AG09309 (cell line): Measurements from ENCODE around the gene S100PBP.

ENCODE experiments used
- DNase-seq: peaks from one replicate; pipeline ENCODE4 v3.0.0-alpha.2; 2010; ENCODE audit warnings: low read depth
- H3K4me3 ChIP-seq: 2 replicates; pipeline ENCODE4 v1.5.1; 2011; ENCODE audit warnings: mild to moderate bottlenecking, low read depth, low read length, moderate library complexity; ENCODE audit not compliant: control insufficient read depth
- TF ChIP-seq, protein P1 (sequence below): IDR thresholded peaks from 2 replicates; pipeline ENCODE4 v1.5.1; 2011; ENCODE audit warnings: mild to moderate bottlenecking, low read depth, low read length, inconsistent platforms; ENCODE audit not compliant: insufficient read depth, control insufficient read depth; ENCODE audit errors: missing control alignments

S100PBP gene

DNA sequence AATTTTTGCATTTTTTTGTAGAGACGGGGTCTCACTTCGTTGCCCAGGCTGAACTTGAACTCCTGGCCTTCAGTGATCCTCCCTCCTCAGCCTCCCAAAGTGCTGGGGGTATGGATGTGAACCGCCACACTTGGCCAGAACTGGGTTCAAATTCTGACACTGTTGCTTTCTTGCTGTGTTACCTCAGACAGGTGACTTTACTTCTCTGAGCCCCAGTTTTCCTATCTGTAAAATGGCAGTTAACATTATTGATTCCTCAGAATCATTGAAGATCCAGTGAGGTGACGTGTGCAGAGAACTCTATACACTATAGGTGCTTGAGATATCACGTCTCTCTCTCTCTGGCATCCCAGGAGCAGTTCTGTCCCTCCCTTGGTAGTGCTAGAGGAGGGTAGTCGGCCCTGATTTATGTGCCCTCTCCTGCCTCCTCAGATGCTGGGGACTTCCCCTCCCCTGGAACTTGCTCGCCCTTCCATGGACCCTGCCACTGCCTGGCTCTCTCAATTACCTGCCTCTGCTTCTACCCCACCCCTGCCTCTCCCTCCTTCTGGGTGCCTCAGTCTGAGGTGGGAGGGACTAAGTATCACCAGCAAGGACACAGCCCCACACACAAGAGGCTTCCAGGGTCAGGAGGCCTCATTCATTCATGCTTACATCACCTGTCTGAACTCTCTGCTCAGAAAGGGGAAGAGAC, 66.0 kb downstream of the S100PBP start:
- no peak for DNase-seq
- H3K4me3 ChIP-seq: no peak overlapping the region
- TF ChIP-seq, protein P1, sequence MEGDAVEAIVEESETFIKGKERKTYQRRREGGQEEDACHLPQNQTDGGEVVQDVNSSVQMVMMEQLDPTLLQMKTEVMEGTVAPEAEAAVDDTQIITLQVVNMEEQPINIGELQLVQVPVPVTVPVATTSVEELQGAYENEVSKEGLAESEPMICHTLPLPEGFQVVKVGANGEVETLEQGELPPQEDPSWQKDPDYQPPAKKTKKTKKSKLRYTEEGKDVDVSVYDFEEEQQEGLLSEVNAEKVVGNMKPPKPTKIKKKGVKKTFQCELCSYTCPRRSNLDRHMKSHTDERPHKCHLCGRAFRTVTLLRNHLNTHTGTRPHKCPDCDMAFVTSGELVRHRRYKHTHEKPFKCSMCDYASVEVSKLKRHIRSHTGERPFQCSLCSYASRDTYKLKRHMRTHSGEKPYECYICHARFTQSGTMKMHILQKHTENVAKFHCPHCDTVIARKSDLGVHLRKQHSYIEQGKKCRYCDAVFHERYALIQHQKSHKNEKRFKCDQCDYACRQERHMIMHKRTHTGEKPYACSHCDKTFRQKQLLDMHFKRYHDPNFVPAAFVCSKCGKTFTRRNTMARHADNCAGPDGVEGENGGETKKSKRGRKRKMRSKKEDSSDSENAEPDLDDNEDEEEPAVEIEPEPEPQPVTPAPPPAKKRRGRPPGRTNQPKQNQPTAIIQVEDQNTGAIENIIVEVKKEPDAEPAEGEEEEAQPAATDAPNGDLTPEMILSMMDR: no peak

DNA sequence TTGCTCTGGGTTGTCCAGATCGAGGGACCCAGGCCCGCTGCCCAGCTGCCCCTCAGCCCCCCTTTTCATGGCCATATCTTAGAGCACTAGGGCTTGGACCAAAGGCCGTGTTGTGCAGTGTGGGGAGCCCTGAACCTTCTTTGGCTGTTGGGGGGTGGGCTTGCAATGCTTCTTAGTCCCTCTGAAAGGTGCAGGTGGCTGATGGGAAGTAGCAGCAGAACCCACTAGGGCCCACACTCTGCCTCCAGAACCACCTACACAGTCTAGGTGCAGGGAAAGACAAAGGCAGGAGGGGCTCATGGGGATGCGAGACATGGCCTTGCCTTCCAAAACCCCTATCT, 66.5 kb downstream of the S100PBP start:
- no peak overlapping the region for H3K4me3 ChIP-seq
- TF ChIP-seq, protein P1: no peak
- no peak for DNase-seq

DNA sequence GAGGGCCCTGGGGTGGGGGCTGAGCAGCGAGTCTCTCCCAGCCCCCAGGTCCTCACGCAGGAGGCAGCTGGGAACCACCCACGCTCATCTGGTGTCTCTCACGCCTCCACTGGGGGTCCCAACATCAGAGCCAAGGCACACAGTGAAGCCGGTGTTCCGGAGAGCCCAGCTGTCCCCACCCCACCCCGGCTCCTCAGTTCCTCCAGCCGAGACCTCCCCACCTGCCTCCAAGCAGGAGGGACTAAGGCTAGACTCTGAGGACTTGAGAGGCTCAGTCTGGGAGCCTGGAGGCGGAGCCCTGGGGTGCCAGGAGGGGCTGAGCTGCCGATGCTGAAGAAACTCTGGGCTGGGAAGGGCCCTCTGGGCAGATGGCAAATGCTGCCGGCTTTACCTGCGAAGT, 67.3 kb downstream of the S100PBP start:
- H3K4me3 ChIP-seq: no peak overlapping the region
- TF ChIP-seq, protein P1: no peak
- no peak for DNase-seq

DNA sequence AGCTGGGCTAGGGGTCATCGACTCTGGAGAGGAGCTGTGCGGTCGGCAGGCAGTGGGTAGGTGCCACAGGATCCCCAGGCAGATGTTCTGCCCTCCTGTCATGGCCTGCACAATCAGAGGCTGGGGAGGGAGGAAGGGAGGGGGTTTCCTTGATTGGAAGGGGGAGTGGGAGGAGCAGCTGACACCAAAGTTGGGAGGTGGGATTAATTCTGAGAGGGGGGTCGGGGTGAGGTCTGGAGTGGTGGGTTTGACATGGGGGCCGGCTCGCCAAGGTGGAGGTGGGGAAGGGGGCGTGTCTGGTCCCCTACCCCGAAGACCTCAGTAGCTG, 68.2 kb downstream of the S100PBP start:
- TF ChIP-seq, protein P1: no peak
- no peak overlapping the region for H3K4me3 ChIP-seq
- DNase-seq: no peak

DNA sequence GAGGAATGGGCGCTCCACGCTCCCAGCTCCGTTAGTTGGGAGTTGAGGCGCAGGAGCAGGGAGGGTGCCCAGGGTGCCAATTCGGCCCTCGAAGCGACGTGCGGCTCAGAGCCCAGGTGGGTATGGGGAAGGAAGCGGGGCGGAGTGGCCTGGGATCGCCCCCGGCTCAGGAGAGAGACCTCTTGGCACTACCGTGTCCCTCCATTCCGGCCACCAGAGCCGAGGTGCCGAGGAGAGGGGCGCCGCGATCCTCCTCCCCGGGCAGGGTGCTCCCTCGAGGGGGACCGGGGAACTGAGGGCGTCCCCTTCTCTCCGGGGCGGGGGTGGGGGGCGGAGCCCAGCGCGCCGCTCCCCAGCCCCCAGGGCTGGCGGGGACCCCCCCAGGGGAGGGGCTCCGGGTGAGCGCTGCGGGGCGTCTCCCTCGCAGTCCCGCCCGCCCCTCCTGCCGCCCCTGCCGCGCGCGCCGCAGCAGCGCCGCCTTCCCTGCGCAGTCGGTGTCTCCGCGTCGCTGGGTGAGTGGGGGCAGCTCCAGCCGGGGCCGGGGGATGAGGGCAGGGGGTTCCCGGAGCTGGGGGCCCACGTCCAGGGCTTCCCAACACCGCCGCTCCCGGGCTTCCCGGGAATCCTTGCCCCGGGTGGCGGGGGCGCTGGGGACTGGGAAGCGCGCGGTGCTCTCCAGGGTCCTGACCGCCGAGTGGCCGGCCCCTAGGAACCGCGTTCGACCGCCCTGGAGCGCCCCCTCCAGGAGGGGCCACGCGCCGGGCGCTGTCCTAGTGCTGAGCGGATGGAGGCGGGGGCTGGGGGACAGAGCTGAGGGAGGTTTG, 68.8 kb downstream of the S100PBP start, which contains the start of gene HPCA:
Gene HPCA, plus strand, starts transcription at position 488 of the 824 bp plus-strand sequence. CDS start 2,408 bp downstream, outside the sequence.
- no peak for DNase-seq
- TF ChIP-seq, protein P1: peak; percentile 72
- no peak within 1 kb of the TSS for H3K4me3 ChIP-seq

DNA sequence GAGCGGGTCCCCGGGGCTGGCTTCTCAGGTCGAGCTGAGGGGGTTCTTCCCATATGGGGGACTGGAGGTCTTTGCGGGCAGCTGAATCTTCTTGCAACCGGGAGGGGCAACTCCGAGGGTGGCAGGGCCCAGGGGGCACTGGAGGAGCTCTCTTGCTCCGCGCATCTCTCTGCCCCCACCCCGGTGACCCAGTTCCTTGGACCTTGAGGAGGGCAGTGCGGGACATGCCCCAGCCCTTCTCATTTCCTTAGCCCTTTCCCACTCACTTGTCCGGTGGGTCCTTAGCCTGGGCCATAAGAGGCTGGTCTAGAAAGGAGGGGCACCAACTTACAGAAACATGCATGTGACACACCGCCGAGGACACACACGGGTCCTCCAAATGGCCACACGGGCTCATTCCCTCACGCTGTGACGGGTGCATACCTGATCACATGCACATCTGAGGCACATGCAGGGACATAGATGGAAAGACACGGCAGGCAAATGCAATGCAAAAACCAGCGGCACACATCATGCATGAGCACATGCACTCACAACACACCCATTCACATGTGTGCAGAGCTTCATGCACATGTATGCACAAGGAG, 69.5 kb downstream of the S100PBP start:
- H3K4me3 ChIP-seq: no peak overlapping the region
- DNase-seq: no peak
- TF ChIP-seq, protein P1: no peak
